Kidney (tissue), 14 donors: ENCODE results near the gene ZBTB8B. TPM values are rescaled to one million over a fixed set of nuclear protein-coding genes. Genes with fewer than 3 reads are reported as not detected.
A peak's percentile ranks its signal among the peaks of the same experiment; 100 is the strongest.
"Not testable (repeated sequence)": the region's sequence is repeated elsewhere in the genome, so short reads cannot be mapped to it uniquely, and the experiment has no call there.

Experiments
- DNase-seq, 5 donors: peaks; one replicate each; pipeline ENCODE4 v3.0.0-alpha.2; 2013 to 2020
- FAIRE-seq: peaks from 2 replicates; lab custom pipeline; 2012; peaks lifted over from hg19 to GRCh38; lab: Jason Lieb, UNC
- H3K27ac ChIP-seq, 2 donors: one replicate each; pipeline ENCODE4 v1.7.0; 2013; ENCODE audit warnings: low read depth in 2 of 2, low read length in 2 of 2, inconsistent platforms in 1 of 2
- H3K27me3 ChIP-seq: one replicate; pipeline ENCODE4 v1.7.1; 2013; ENCODE audit warnings: low read length, inconsistent platforms; ENCODE audit not compliant: control insufficient read depth, insufficient read depth
- H3K36me3 ChIP-seq, 3 donors: one replicate each; pipeline versions ENCODE4 v1.7.0 to v1.7.1; 2013; ENCODE audit warnings: low read length in 3 of 3, control low read depth in 1 of 3, inconsistent platforms in 1 of 3; ENCODE audit not compliant: insufficient read depth in 3 of 3, control insufficient read depth in 2 of 3
- H3K4me1 ChIP-seq, 3 donors: one replicate each; pipeline versions ENCODE4 v1.7.0 to v1.7.1; 2013; ENCODE audit warnings: low read length in 3 of 3, inconsistent platforms in 1 of 3, low read depth in 1 of 3; ENCODE audit not compliant: control insufficient read depth in 2 of 3, insufficient read depth in 2 of 3
- H3K4me3 ChIP-seq, 3 donors: one replicate each; pipeline versions ENCODE4 v1.7.0 to v1.8.1; 2013; ENCODE audit warnings: low read length in 3 of 3, control low read depth in 1 of 3, inconsistent platforms in 1 of 3
- H3K9ac ChIP-seq, 3 donors: one replicate each; pipeline versions ENCODE4 v1.7.0 to v1.7.1; 2013; ENCODE audit warnings: low read length in 3 of 3, control low read depth in 1 of 3, inconsistent platforms in 1 of 3
- H3K9me3 ChIP-seq, 3 donors: one replicate each; pipeline versions ENCODE4 v1.7.0 to v1.7.1; 2013; ENCODE audit warnings: low read length in 3 of 3, control low read depth in 1 of 3, inconsistent platforms in 1 of 3; ENCODE audit not compliant: control insufficient read depth in 2 of 3, insufficient read depth in 1 of 3
- intact Hi-C: fragments of 100-400 bp; cut with DNase I; formaldehyde crosslinking; loops from one replicate; pipeline ENCODE4 v1.11.1; 2022
- polyA plus RNA-seq: library from polyadenylated mRNA; stranded (reverse); fragments of 350-450 nt; fragmentation: Illumina TruSeq; extraction: RNeasy Lipid Tissue Mini Kit (QIAGEN cat#74804); gene quantifications from one replicate; pipeline ENCODE4 v1.2.3, GENCODE V29; 2014; ENCODE audit warnings: low read depth, low replicate concordance; ENCODE audit not compliant: insufficient read depth
- total RNA-seq: library from RNA; stranded (reverse); fragmentation: NEBNext Ultra II Directional; extraction: Animal tissue kit (Norgen Biotek cat#: 25700); gene quantifications from one replicate; pipeline ENCODE4 v1.2.1, GENCODE V29; 2021
- TF ChIP-seq, protein P1 (sequence below): IDR thresholded peaks from 3 replicates; pipeline ENCODE4 v1.5.1; 2012; ENCODE audit warnings: mild to moderate bottlenecking, moderate library complexity, borderline replicate concordance; ENCODE audit not compliant: insufficient read depth; ENCODE audit errors: extremely low read depth
- donor health status: control.
- donor health status: control.
- donor health status: control.
- donor health status: control.
- donor health status: control.
- donor health status: DM: yes; HTN: yes; CAD: no.
- donor health status: Normal renal cell carcinoma (clear cell type).

ZBTB8B gene
- total and polyA plus RNA-seq, 2 donors from 2014 or later = 0.03 to 0.06 TPM

DNA sequence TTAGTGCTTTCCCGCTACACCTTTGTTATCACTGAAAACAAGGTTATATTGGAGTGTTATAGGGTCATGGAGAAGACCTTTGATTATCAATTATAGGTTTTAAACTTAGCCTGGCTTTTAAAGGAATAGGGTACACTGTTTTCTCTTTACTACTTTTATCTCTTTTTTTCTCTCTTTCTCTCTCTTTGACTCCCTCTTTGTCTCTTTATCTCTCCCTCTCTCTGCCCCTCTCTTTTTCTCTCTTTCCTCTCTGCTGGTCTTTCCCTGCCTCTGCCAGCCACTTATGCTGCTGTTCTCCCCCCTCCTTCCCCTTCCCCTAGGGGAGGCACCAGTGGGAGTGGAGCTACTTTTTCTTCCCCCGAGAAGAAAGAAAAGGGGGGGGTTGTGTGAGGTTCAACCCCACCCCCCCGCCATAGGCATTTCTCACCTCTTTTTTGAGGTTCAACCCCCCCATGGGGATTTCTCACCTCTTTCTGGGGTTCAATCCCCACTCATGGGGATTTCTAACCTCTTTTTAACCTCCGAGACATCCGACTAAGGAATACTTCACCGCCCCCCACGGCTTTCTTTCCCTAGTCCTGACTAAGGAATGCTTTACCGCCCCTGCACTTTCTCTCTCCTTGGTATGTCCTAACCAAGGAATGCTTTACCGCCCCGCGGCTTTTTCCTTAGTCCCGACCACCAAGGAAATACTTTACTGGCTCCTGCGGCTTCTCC lies 17.2 kb upstream of the ZBTB8B start:
- FAIRE-seq = no peak

DNA sequence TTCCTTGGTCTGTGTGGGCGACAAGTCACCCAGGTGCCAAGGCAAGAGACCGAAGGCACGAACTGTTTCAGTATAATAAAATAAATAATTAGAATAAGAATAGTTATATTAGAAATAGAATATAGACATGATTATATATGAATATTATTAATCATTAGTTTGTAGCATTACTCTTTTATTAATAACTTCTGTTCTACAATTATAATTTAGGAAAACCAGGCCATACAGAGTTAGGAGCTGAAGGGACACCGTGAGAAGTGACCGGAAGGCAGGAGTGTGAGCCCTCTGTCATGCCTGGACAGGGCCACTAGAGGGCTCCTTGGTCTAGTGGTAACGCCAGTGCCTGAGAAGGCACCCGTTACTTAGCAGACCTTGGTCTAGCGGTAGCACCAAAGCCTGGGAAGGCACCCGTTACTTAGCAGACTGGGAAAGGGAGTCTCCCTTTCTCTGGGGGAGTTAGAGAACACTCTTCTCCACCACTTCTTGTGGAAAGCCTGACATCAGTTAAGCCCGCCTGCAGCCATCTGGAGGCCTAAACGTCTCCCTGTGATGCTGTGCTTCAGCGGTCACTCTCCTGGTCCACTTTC lies 16.6 kb upstream of the ZBTB8B start:
- intact Hi-C loops, FAIRE-seq, H3K36me3 ChIP-seq, H3K27me3 ChIP-seq, H3K27ac ChIP-seq, H3K9me3 ChIP-seq, H3K4me1 ChIP-seq, H3K4me3 ChIP-seq, H3K9ac ChIP-seq: not testable (repeated sequence)
- DNase-seq = peak; percentile 72 to 83 (median 78)
- TF ChIP-seq, protein P1, sequence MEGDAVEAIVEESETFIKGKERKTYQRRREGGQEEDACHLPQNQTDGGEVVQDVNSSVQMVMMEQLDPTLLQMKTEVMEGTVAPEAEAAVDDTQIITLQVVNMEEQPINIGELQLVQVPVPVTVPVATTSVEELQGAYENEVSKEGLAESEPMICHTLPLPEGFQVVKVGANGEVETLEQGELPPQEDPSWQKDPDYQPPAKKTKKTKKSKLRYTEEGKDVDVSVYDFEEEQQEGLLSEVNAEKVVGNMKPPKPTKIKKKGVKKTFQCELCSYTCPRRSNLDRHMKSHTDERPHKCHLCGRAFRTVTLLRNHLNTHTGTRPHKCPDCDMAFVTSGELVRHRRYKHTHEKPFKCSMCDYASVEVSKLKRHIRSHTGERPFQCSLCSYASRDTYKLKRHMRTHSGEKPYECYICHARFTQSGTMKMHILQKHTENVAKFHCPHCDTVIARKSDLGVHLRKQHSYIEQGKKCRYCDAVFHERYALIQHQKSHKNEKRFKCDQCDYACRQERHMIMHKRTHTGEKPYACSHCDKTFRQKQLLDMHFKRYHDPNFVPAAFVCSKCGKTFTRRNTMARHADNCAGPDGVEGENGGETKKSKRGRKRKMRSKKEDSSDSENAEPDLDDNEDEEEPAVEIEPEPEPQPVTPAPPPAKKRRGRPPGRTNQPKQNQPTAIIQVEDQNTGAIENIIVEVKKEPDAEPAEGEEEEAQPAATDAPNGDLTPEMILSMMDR = peak; percentile 78

More for the DNA sequence above, 17.2 kb upstream of the ZBTB8B start:
- Histone ChIP-seq H3K9ac (peak overlapping the region in 1 of 3 donors; percentile 26), H3K27me3 (no peaks in the 10 kb centered on the region), H3K9me3 (peaks cover 0 to 7% (median 0%) of the 10 kb centered on the region in 3 donors), H3K4me1 (no peaks in the 10 kb centered on the region), H3K36me3 (no peaks in the 10 kb centered on the region), H3K27ac (no peak overlapping the region), H3K4me3 (no peak overlapping the region)
- intact Hi-C loops = no loop called here
- TF ChIP-seq, protein P1 = no peak
- DNase-seq = peak in 4 of 5 donors; percentile 55 to 82 (median 68)

DNA sequence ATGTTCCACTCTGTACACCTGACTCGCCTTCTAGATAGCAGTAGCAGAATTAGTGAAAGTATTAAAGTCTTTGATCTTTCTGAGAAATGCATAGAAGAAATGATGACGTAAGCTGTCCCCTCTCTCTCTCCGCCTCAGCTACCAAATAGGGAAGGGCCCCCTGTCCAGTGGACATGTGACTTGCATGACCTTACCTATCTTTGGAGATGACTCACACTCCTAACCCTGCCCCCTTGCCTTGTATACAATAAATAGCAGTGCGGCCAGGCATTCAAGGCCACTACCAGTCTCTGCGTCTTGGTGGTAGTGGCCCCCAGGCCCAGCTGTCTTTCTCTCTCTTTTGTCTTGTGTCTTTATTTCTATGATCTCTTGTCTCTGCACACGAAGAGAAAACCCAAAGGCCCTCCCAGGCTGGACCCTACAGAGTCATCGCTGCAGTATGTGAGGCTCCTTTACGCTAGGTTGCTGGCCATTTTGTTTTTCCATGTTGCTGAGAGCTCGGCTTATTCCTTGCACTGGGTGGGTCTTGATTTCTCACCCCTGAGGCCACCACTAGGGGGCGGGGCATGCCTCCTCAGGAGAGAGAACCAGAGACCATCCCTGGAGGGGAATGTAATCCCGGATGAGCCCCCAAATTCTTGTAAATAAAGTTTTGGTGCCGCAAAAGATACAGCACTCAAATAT lies 16.0 kb upstream of the ZBTB8B start:
- DNase-seq (peak in 1 of 5 donors; percentile 9), FAIRE-seq (no peak)
- TF ChIP-seq, protein P1 = no peak
- H3K27ac ChIP-seq = no peak overlapping the region
- intact Hi-C loops = no loop called here
- no peaks in the 10 kb centered on the region for H3K36me3 ChIP-seq
- no peaks in the 10 kb centered on the region for H3K4me1 ChIP-seq
- H3K9me3 ChIP-seq = peaks cover 0 to 7% (median 0%) of the 10 kb centered on the region in 3 donors
- H3K27me3 ChIP-seq = no peaks in the 10 kb centered on the region
- no peak overlapping the region for H3K4me3 ChIP-seq
- no peak overlapping the region for H3K9ac ChIP-seq

DNA sequence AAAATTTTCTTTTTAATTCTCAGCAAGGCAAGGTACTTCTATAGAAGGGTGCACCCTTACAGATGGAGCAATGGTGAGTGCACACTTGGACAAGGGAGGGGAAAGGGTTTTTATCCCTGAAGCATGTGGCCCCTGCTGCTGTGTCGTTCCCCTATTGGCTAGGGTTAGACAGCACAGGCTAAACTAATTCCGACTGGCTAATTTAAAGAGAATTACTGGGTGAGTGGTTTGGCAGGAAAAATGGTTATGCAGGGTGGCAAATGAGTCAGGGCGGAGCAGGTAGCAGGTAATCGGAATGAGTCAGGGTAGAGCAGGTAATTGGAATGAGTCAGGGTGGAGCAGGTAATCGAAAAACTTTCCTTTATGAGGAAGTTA lies 15.4 kb upstream of the ZBTB8B start:
- DNase-seq, FAIRE-seq, H3K4me1 ChIP-seq, H3K27ac ChIP-seq, H3K36me3 ChIP-seq, H3K4me3 ChIP-seq, H3K27me3 ChIP-seq, H3K9ac ChIP-seq, H3K9me3 ChIP-seq, intact Hi-C loops: not testable (repeated sequence)
